Measurements from ENCODE around the gene ARID1B. TPM values are rescaled to one million over a fixed set of nuclear protein-coding genes. Genes with fewer than 3 reads are reported as not detected.

Gene ARID1B
- total RNA-seq, 1 experiment from 2014 or later, result 15.5 TPM

DNA sequence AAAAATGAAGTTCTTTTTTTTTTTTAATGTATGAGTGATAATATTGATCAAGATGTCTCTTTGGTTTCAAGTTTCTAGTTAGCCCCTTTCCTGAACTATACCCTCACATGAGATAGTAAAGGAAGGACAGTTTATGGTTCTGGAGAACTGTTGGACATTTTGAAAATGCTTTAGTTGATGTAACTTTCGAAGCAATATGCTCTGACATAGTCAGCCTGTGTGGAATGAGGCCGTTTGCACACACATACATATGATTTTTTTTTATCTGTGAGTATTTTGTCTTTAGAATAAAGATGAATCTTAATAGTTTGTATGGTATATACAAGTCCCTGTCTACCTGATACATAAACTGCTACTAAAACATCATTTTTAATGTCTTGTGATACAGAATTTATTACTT, 177.0 kb downstream of the ARID1B start:
- DNase-seq (ENCODE audit: extremely low read depth, low read depth), result no peak

DNA sequence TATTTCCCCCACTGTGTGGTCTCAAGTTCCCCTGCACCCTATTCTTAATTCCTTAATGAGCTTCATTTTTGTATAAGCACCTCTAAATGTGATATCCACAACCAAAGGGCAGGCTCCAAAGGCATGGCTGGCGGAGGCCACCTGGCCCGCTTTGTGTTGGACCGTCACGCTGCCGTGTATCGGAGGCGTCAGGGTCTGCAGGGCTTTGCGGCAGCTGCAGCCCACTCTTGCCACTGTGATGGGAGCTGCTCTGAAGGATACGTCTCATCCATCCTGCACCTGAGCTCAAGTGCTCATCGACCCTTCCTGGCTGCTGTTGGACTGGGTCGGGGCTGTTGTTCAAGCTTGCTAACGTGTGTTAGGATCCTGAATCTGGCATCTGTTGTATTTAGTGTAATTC, 177.6 kb downstream of the ARID1B start:
- DNase-seq (ENCODE audit: extremely low read depth, low read depth), result no peak

DNA sequence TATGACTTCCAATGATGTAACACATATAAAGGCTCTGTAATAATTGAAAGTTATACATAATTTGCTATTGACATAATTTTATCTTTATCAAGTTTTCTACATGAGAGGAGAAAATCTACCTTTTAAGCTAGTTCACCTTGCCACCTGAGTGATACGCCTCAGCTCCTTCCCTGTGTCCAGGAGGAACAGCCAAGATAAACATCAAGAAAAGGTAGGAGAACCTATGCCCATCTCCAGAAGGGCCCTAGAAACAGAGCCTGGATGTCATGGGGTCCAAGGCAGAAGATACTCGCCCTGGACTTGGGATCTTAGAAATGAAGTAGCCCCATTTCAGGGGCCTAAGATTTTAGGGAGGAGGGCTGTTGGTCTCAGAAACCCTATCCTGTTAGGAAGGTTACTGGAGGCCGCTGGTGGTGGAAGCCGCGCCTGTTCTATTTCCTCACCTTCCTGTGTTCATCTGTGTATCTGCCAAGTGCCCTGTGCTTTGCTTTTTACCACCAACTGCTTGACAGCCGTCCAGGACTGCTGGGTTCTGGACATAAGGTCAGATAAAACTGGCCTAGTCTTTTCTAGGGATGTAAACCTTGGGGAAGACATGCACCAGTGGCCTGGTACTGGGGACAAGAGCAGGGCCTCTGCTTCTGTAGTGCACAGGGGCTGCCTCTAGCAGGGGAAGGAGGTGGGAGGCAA, 178.5 kb downstream of the ARID1B start:
- no peak for DNase-seq (ENCODE audit: extremely low read depth, low read depth)

DNA sequence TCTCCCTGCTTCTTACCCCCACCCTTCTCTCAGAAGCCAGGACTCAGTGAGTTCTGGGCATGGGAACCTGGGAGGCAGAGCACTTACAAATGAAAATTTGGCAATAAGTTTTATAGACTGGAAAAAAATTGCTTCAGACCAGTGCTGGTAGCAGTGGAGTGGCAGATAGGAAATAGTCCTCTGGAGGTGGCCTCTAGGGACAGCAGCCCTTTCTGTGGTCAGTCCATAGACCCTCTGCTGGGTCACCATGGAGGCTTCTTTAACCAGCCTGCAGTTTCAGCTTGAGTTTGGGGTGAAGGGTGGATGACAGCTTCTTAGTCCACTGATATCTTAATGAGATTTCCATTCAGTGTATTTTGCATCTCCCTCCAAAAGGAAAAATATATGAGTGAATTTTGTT, 179.1 kb downstream of the ARID1B start:
- DNase-seq (ENCODE audit: extremely low read depth, low read depth), result no peak

DNA sequence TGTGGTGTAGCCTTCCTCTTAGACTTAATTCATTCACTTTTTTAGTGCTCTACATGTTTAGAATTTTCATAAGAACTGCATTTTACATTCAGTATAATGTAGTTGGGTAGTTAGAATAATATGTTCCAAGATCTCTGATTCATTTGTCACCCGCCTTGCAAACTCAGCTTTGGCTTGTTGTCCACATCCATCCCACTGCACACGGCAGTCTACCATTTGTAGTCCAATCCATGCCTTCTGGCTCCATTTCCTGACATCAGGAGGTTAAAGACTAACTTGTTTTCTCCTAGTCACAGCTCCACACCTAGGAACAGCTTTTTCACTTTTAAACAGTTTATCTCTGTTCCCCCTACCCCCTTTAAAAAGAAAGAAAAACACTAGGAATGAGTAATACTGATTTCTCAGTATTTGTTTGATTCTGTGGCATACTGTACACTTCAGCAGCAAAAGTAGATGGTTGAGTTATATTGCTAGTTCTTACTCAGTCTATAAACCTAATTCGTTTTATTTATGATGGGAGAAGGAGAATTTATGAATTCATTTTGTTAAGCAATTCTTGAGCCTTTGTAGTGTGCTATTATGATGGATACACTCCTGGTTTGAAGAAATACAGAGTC, 180.9 kb downstream of the ARID1B start:
- no peak for DNase-seq (ENCODE audit: extremely low read depth, low read depth)

DNA sequence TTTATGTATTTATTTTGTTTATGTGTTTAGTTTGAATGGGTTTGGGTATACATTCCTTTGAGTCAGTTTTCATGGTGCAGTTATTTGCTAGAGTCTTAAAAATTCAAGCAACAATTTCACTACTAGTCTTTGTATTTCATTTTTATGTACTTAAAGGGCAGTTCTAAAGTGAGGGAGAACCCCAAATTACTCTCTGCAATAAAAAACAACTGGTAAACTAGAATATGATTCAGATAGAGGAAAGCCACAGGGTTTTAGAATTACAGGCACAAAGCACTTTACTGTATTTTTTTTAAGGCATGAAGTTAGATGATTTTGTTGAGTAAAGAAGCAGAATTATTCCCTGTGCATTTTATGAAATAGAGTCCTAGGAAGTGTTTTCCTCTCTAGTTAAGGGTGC, 183.3 kb downstream of the ARID1B start:
- no peak for DNase-seq (ENCODE audit: extremely low read depth, low read depth)

DNA sequence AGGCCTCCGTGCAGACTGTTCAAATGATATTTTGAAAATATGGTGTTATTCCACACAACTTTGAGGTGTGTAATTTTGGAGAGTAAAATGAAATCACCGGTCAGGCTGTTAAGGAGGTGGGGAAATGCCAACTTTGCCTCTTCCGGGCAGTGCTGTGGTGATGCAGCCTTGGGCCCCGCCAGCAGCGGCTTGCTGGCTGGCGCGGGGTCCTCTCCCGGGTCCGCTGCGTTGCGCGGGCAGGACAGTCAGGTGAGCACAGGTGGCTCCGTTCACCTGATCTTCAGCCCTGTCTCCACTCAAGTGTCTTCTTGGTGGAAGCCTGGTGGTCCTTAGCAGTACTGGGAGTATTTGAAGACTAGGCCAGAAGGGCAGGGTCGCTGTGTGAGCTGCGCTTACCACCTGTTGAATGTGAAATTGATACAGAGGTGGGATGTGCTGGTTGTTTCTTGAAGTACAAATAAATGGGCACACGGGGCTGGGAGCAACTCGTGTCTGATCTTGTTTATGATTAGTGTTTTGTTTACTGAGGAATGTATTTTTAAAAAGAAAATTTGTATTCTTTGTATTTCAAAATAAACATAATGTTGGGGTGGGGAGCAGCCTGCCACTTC, 184.2 kb downstream of the ARID1B start:
- DNase-seq (ENCODE audit: extremely low read depth, low read depth), result no peak

DNA sequence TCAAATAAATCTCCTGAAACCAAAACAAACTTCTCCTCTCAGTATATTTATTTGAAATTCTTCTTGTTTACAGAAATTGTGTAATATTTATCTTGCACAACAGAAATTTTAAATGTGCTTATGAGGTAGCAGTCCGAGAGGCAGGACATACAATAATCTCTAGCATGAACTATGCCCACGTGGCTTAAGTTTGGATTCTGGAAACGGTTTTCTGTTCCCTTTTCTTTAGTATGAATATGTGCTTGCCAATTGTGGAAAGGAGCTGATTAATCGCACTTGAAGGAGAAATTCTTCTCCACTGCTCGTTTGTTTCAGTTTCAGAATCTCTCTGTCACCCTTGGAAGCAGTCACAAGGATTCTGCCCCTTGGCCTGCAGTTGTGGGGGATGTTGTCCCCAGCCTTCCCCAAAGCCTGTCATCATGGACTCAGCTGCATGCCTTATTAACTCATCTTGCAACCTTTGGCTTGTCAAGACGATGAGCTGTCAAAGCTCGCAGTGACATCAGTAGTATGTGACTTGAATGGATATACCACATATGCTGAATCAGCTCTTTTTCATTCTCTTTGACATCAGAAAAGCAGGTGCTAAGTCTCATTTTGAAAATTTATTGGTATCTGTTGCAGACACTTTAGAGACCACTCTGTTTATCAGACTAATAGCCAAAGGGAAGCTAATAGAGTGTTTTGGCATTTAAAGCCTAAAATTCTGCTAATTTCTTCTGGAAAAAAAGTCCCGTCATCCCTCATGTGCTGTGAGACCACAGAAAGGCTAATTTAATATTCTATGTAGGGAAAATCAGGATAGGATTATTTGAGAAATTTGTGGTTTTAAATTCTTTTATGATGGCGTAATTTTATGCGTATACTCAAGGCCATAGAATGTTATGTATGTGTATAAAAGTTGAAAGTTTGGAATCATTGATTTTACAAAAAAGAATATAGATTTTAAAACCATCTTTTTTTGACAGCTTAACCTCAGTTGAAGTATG, 186.8 kb downstream of the ARID1B start:
- no peak for DNase-seq (ENCODE audit: extremely low read depth, low read depth)

DNA sequence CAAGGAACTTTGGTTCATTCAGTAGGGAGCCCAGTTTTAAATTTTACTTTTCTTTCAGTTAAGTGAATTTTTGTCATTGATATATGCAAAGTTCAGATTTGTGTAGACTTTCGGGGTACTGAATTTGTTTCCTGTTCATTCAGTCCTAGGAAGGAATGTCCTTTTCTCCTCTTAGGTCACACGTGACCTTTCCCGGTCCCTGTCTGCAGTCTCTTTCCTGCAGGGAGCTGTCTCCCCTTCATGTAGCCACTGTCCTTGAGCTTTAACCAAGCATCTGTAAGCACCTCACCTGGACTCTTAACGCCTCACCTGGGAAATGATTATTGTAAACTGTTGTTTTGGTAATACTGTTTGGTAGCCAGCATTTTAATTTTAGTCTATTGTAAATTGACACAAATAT, 190.7 kb downstream of the ARID1B start:
- DNase-seq (ENCODE audit: extremely low read depth, low read depth), result no peak

DNA sequence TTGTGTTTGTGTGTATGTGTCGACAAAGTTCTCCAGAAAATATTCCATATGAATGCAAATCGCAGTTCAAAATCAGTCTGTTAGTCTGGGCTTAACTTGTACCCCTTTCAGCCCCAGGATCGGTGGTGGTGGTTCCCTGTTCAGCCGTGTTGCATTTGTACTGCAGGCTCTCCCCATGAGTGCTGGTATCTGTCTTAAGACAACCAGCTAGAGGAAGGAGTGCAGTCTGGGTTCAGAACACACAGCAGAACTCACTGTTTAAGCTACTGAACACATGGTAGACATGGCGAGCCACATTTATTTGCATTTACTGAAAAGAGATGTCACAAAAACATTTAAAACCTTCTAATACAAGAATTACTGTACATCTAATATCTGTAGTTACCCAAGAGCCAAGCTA, 192.1 kb downstream of the ARID1B start:
- no peak for DNase-seq (ENCODE audit: extremely low read depth, low read depth)

DNA sequence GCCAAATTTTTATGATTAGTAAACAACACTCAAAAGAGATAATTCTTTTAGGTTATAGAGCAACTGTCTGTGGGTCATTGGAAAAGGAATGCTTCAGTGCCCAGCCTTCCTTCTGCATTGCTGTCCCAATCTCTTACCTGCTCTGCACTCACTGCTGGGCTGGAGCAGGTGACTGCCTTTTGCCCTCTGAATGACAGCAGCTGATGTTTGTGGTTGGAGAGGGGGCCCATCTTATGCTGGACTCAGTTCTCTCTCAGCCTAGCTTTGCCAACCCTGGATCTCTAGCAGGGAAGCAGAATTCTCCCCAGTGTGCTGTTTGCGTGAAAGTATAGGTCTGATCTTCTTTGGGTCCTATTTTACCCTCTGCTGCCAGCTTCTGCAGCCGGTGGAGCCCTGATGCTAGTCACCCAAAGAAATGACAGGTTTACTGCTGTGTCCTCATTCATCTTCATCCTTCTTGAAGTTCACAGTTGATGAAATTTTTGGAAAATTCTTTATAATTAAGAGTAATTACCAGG, 193.5 kb downstream of the ARID1B start:
- DNase-seq (ENCODE audit: extremely low read depth, low read depth), result no peak

DNA sequence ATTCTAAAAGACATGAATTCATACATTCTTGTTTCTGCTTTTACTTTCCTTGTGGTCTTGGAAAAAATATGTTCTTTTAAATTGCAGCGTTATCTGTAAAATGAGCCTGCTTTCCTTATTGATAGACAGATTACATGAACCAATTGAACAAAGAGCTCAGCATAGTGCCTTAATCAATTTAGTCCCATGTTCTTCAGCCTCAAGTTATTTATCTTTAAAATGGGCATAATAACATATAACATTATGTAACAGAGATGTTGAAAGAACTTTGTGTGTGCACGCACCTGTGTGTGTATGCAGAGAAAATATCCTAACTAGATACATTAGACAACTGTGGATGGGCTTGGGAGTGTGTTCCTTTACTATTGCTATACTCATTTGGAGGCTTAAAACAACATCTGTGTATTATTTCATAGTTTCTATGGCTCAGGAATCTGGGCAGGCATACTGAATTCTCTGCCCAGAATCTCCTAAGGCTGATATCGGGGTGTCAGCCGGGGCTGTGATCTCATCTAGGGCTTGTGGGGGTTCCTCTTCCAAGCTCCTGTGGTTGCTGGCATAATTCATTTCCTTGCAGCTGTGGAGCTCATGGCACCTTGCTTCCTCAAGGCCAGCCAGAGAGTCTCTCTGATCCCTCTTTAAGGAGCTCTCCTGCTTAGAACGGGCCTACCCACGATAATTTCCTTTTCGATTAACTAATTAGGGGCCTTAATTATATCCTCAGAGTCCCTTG, 194.1 kb downstream of the ARID1B start:
- no peak for DNase-seq (ENCODE audit: extremely low read depth, low read depth)

DNA sequence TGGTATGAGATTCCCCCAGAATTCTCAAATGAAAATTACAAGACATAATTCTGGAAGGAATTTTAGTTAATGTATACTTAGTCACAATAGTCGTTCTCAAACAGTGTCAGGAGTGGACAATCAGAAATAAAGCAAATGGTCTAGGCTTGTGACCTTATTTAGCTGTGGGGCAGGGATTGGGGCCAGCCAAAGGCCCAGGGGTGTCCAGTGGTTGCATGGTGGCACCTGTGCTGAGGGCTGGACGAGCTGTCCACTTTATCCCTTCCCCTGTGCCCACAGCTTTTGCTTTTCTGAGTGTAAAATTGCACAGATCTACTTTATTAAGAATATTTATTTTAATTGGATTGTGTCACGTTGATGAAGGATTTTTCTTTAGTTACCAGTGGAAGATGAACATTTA, 195.0 kb downstream of the ARID1B start:
- no peak for DNase-seq (ENCODE audit: extremely low read depth, low read depth)

DNA sequence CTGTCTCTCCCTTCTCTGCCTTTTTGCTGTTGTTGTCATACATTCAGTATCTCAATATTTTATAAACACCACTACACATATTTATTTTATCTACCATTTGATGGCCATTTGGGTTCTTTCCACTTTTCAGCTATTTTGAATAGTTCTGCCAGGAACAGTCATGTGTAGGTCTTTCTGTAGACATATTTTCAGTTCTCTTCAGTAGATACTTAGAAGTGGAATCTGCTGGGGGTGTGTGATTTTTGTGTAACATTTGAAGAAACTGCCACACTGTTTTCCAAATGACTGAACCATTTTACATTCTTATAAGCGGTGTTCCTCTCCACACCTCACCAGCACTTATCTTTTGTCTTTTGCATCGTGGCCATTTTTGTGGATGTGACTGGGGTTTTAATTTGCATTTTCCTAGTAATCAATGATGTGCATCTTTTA, 197.7 kb downstream of the ARID1B start:
- DNase-seq (ENCODE audit: extremely low read depth, low read depth), result no peak

DNA sequence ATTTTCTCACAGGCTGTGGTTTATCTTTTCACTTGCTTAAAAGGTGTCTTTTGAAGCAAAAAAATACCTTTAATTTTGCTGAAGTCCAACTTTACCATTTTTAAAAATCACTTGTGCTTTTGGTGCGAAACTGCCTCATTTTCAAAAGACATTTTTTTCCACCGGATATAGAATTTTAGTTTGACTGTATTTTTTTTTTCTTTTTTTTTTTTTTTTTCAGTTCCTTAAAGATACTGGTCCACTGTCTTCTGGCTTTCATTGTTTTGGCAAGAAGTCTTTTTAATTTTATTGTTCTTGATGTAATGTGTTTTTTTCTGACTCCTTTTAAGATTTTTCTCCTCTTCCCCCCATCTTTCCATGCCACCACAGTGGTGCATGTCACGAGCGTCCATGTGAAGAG, 198.2 kb downstream of the ARID1B start:
- no peak for DNase-seq (ENCODE audit: extremely low read depth, low read depth)

DNA sequence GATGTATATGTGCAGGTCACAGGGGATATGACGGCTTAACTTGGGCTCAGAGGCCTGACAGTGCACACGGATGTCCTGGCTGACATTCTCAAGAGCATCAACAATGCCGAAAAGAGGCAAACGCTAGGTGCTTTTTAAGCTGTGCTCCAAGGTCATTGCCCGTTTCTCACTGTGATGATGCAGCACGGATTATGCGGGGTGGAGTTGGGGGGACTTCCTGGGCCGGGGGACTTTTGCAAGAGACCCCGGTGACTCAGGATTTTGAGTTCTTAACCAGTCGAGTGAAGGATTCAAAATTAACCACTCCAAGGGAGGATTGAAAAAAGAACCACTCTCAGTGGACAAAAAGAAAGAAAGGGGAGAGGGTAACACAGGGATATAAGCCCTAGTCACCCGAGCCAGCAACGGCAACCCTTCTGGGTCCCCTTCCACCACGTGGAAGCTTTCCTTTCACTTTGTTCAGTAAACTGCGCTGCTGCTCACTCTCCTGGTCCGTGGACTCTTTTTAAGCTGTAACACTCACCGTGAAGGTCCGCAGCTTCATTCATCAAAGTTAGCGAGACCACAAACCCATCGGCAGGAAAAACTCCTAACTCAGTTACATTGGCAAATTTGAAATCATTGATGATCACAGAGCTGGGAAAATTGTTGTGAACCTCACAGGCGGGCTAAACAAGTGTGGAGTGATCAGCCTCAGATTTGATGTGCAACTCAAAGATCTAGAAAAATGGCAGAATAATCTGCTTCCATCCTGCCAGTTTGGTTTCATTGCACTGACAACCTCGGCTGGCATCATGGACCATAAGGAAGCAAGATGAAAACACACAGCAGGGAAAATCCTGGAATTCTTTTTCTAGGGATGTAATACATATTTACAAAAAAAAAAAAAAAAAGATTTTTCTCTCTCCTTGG, 199.3 kb downstream of the ARID1B start:
- DNase-seq (ENCODE audit: extremely low read depth, low read depth), result no peak

DNA sequence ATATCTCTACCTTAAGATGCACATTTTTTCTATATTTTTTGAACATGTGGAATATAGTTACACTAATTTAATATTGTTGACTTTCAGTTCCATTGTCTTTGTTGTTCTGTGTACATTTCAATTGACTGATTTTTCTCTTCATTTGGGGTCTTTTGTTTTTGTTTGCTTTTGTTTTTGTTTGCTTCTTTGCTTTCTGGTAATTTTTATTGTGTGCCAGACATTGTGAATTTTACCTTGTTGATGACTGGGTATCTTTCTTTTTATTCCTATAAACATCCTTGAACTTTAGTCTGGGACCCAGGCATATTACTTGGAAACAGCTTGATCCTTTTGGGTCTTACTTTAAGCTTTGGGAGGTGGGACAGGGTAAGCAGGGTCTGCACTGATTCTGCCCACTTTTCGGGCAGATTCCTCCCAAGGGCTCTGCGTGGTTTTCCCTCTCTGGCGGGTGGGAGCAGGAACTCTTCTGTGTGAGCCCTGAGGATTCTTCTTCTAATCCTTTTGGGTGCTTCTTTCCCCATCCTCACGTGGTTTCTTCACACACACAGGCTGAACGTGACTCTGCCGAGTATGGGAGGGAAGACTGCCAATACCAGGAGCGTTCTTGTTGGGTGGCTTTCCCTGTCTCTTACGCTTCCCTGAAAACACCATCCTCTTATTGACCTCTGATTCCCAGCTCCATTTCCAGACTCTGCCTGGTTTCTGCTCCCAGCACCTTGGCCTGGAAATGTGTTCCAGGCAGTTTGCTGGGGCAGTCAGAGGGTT, 200.5 kb downstream of the ARID1B start:
- no peak for DNase-seq (ENCODE audit: extremely low read depth, low read depth)

DNA sequence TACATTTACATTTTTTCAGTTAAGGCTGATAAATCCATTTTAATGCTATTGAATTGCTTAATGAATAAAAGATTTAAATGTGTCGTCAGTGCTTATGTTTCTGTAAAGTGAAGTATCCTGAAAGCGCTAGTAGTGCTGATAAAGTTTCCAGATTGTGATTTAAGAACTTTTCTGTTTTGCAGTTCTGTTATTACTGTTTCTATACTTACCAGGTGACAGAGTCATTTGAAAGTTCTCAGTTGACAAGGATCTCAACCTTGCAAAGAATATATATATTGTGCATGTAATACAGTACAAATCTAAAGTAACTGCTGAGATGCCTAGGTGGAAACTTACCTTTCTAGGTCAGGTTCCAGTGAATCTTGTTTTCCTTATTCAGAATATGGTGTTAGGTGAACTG, 201.8 kb downstream of the ARID1B start:
- DNase-seq (ENCODE audit: extremely low read depth, low read depth), result no peak
